GM18907 (cell line): ENCODE results near the gene C19orf25.

ENCODE experiments used
- ATAC-seq: cut with Tn5 transposase; IDR thresholded peaks from one replicate; pipeline ENCODE4 v1.9.1; 2021; ENCODE audit warnings: mild to moderate bottlenecking, moderate library complexity; ENCODE audit not compliant: unreplicated experiment

Gene C19orf25

DNA sequence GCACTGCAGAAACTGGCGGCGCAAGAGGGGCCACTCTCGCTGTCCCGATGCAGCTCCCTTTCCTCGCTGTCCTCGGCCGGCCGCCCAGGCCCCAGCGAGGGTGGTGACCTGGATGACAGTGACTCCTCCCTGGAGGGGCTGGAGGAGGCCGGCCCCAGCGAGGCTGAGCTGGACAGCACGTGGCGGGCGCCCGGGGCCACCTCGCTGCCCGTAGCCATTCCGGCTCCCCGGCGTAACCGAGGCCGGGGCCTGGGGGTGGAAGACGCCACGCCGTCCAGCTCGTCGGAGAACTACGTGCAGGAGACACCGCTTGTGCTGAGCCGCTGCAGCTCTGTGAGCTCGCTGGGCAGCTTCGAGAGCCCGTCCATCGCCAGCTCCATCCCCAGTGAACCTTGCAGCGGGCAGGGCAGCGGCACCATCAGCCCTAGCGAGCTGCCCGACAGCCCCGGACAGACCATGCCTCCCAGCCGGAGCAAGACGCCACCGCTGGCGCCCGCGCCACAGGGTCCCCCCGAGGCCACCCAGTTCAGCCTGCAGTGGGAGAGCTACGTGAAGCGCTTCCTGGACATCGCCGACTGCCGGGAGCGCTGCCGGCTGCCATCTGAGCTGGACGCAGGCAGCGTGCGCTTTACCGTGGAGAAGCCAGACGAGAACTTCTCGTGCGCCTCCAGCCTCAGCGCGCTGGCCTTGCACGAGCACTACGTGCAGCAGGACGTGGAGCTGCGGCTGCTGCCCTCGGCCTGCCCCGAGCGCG, 12.4 kb downstream of the C19orf25 start:
- no peak for ATAC-seq

DNA sequence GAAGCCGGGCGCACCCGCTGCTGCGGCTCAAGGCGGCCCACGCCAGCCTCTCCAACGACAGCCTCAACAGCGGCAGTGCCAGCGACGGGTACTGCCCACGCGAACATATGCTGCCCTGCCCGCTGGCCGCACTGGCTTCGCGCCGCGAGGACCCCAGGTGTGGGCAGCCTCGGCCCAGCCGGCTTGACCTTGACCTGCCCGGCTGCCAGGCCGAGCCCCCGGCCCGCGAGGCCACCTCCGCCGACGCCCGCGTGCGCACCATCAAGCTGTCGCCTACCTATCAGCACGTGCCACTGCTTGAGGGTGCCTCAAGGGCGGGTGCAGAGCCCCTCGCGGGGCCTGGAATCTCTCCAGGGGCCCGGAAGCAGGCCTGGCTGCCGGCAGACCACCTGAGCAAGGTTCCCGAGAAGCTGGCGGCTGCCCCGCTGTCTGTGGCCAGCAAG, 13.0 kb downstream of the C19orf25 start:
- ATAC-seq = no peak

DNA sequence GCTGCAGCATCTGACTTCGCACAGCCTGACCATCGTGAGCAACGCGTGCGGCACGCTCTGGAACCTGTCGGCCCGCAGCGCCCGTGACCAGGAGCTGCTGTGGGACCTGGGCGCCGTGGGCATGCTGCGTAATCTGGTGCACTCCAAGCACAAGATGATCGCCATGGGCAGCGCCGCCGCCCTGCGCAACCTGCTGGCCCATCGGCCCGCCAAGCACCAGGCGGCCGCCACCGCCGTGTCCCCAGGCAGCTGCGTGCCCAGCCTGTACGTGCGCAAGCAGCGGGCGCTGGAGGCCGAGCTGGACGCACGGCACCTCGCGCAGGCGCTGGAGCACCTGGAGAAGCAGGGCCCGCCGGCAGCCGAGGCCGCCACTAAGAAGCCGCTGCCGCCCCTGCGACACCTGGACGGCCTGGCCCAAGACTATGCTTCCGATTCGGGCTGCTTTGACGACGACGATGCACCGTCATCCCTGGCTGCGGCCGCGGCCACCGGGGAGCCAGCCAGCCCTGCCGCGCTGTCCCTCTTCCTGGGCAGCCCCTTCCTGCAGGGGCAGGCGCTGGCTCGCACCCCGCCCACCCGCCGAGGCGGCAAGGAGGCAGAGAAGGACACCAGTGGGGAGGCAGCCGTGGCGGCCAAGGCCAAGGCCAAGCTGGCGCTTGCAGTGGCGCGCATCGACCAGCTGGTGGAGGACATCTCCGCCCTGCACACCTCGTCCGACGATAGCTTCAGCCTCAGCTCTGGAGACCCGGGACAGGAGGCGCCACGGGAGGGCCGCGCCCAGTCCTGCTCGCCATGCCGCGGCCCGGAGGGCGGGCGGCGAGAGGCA, 13.6 kb downstream of the C19orf25 start:
- ATAC-seq = no peak

DNA sequence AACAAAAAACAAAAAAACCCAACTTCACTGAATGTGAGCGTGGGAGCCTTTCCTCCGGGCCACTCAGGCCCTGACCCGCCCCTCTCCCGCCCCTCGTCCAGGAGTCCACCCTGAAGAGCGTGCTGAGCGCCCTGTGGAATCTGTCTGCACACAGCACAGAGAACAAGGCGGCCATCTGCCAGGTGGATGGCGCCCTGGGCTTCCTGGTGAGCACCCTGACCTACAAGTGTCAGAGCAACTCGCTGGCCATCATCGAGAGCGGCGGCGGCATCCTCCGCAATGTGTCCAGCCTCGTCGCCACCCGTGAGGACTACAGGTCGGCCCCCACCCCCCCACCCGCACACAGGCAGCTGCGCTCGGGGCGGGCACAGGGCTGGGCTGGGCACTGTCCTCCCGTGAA, 17.2 kb downstream of the C19orf25 start:
- no peak for ATAC-seq

DNA sequence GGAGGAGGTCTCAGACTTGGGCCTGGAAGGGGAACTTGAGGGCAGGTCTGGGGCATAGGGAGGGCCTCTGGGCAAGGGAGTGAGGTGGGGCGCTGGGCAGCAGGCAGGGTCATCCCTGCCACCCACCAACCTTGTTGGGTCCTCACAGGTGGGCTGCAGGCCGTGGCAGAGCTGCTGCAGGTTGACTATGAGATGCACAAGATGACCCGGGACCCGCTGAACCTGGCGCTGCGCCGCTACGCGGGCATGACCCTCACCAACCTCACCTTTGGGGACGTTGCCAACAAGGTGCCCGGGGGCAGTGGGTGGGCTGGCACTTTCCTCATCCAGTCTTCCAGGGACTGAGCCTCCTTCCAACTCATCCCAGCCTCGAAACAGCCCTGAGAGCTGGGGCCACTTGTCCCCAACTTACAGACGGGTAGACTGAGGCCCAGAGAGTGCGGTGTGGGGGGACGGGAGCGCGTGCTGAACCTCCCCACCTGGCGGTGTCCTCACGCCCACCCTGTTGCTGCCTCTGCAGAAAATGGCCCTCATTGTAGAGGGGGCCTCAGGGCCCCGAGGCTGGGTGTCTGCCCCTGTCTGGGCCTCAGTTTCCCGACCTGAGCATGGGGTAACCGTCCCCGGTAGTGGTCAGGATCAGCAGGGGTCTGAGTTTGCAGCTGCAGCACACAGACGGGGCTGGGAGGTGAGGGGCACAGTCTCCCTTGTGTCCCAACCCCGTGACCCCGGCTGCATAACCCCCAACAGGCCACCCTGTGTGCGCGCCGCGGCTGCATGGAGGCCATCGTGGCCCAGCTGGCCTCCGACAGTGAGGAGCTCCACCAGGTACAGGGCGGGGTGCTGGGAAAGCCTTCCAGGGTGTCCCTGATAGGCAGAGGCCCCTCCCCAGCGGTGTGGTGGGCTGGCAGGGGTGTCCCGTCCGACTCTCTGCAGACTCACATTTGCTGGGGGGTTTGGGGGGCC, 18.7 kb downstream of the C19orf25 start:
- ATAC-seq = no peak

DNA sequence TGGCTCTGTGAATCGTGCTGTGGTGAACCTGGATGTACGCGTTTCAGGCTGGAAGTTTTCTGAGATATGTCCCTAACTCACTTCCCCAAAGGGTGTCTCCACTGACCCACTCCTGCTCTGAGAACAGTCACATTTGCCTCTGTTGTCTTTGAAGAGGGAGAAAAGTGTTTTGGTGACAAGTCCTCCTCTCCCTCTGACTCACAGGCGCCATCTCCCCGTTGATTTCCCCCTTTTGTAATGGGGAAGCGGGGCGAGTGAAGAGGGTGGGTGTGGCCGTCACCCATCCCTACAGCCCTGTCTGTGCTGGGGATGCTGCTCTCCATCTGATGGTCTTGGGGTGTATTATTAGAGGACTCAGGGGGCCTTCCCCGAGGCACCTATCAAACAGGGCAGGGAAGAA, 19.5 kb downstream of the C19orf25 start:
- ATAC-seq = no peak

DNA sequence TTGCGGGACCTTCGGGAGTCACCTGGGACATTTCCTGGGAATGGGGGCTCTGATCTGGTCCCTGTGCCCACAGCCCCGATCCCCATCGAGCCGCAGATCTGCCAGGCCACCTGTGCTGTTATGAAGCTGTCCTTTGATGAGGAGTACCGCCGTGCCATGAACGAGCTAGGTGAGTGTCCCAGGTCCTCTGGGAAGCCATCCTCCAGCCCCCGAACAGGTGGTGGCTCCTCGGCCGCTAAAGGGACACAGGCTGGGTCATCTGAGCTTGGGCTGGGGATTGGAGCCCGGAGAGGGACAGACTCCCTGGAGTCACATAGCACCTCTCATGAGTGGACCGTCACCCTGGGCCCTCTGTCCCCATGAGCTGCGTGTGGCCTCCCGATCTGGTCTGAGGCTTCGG, 21.1 kb downstream of the C19orf25 start:
- no peak for ATAC-seq

DNA sequence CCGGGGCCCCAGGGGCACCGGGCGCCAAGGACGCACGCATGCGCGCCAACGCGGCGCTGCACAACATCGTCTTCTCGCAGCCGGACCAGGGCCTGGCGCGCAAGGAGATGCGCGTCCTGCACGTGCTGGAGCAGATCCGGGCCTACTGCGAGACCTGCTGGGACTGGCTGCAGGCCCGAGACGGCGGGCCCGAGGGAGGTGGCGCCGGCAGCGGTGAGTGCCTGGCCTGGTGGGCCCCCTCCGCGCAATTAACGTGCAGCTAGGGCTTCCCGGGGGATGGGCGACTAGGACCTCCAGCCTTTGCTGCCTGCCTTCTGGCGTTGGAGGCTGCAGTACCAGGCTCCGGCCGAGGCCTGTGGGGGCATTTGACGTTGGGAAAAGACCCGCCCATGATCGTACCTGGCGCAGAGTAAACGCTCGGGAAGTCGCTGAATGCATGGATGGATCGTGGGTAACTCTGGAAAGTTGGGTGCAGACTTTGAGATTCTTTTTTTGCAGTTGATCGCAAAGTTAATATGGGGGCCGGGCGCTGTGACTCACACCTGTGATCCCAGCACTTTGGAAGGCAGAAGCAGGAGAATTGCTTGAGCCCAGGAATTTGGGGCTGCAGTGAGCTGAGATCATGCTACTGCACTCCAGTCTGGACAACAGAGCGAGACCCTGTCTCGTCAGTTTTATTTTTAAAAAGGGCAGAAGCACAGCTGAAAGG, 21.8 kb downstream of the C19orf25 start:
- no peak for ATAC-seq

DNA sequence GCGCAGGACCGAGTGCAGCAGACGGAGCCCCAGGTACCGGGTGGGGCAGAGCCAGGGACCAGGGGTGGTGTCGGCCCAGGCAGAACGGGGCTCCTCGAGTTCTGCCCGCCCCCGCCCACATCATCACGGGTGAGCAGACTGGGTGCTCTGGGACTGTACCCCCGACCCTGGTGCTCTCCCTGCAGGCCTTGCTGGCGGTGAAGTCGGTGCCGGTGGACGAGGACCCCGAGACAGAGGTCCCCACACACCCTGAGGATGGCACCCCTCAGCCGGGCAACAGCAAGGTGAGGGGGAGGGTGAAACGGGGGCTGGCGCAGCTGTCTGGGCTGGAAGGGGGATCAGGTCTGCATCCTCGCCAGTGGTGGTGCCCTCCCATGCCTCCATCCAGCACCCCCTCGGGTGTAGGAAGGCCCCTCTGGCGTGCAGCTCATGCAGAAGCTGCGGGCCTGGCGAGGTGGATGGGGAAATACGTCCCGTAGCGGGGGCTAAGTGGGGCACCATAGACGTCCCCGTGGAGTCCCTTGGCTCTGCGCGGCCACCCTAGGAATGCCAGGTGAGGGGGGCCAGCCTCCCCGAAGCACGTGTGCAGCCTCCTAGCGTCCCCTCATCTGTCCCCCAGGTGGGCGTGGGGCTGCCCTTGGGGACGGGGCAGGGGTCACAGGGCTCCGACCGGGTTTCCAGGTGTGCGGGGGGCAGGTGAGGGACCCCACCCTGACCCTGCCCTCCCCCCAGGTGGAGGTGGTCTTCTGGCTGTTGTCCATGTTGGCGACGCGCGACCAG, 22.7 kb downstream of the C19orf25 start:
- no peak for ATAC-seq

DNA sequence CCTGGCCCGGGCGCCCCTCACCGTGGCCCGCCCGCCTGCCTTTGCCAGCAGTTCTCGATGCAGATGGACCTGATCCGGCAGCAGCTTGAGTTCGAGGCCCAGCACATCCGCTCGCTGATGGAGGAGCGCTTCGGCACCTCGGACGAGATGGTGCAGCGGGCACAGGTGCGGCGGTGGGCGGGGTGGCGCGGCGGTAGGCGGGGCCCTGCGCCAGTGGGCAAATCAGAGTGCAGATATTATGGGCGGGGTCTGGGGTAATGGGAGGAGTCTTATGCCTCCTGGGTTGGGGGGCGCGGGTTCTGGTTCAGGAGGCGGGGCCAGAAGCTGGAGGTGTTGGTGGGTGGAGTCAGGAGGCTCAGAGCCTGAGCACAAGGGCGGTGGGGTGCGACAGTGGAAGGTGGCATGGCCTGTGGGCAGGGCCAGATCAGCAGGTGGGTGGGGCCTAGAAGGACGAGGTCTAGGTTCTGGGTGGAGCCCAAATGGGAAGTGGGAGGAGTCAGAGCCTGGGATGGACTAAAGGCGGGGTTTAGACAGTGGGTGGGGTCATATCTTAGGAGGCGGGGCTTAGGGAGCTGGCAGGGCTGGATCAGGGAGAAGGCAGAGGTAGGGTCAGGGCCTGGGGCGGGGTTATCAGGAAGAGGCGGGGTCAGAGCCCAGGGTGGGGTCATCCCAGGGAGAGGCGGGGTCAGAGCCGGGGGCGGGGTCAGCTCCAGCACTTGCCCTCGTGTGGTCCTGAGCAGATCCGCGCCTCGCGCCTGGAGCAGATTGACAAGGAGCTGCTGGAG, 23.5 kb downstream of the C19orf25 start:
- ATAC-seq = no peak

DNA sequence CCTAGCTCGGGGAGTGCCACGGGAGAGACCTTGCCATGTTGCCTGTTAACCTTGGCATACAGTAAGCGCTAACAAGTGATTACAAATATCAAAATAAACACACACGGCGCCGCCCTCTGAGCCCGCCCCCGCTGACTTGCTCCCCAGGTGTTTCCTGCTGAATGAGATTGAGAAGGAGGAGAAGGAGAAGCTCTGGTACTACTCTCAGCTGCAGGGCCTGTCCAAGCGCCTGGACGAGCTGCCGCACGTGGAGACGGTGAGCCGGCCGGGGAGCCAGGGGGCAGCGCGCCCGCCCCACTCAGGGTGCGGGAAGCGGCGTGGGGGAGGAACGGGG, 24.0 kb downstream of the C19orf25 start:
- ATAC-seq = no peak

DNA sequence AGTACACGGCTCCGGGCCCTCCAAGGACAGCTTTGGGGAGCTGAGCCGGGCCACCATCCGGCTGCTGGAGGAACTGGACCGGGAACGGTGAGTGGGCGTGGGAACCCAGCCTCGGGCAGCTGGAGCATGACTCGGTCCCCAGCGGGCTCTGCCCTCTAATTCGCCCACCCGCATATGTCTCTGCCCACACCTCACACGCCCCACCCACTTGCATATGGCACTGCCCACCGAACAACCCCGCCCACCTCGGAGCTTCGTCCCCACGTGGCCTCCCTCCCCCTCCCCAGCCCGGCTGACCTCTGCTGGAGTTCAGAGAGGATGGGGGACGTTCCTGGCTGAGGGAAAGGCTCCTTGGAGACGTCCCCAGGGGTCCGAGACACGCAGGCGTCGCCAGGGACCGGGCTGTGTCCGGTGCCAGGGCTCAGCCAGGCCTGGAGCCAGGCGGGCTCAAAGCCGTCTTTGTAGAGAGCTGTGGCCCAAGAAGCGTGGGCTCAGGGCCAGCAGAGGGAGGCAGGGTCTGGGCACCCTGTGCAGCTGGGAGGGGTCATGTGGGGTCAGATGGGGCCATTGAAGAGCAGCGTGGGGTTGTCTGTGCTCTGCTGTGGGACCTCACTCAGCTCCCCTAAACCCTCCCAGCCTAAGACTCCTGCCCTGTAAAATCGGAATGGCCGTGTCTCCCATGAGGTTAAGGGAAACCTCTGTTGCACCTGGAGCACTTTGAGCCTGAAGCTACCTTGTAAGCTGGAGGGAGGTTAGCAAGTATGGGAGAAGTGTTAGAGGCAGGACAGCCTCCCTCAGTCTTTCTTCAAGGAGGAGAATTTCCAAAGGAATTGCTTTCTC, 25.3 kb downstream of the C19orf25 start:
- no peak for ATAC-seq

DNA sequence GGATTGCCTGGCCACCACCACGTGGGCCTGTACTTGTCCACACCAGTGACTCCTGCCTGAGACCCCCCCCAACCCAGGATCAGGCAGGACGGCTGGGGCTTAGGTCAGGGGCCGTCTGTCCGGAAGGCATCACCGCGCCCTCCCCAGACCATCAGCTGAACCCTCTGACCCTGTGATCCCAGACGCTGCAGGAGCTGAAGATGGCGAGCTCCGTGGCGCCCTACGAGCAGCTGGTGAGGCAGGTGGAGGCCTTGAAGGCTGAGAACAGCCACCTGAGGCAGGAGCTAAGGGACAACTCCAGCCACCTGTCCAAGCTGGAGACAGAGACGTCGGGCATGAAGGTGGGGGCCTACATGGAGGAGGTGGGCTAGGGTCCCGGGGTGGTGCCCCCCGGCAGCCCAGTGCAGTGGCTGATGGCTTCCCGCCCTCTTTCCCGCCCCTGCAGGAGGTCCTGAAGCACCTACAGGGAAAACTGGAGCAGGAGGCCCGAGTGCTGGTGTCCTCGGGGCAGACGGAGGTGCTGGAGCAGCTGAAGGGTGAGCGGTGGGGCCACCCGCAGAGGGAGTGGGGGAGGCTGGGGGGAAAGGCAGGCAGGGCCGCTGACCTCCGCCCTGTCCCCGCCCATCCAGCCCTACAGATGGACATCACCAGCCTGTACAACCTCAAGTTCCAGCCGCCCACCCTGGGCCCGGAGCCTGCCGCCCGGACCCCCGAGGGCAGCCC, 26.1 kb downstream of the C19orf25 start:
- no peak for ATAC-seq

DNA sequence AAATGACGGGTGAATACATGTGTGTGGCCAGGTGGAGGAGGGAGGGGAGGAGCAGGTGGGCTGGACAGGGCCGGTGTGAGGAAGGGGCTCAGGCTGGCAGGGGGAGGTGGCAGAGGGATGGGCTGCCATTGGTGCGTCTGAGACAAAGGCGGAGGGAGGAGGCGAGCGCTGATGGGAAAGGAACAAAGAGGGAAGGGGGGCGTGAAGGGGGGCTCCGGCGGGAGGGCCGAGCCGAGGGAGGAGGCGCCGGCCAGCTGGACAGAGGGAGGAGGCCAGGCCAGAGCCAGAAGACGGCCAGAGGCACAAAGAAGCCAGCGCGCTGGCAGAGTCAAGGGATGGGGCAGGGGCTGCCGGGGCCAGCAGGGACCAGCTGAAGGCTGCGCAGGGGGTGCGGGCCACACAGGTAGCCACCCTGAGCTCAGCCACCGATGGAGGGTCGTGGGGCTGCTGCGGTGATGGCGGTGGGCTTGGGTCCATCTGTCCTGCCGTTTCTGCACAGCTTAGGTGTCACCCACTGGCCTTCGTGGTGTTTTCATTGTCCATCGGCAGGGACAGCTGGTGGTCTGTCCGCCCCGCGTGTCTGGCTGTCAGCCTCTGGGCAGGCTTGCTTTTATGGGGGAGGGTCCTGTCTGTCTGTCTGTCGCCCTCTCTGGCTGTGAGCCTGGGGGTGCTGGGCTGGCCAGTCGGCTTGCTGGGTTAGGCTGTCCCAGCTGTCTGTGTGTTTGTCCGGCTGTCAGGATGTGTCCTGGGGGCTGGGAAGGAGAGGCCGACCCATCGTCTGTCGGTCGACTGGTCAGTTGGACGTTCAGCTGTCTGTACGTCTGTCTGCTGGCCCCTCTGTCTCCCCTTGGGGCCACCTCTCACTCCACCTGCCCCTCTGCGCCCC, 26.9 kb downstream of the C19orf25 start:
- ATAC-seq = no peak

DNA sequence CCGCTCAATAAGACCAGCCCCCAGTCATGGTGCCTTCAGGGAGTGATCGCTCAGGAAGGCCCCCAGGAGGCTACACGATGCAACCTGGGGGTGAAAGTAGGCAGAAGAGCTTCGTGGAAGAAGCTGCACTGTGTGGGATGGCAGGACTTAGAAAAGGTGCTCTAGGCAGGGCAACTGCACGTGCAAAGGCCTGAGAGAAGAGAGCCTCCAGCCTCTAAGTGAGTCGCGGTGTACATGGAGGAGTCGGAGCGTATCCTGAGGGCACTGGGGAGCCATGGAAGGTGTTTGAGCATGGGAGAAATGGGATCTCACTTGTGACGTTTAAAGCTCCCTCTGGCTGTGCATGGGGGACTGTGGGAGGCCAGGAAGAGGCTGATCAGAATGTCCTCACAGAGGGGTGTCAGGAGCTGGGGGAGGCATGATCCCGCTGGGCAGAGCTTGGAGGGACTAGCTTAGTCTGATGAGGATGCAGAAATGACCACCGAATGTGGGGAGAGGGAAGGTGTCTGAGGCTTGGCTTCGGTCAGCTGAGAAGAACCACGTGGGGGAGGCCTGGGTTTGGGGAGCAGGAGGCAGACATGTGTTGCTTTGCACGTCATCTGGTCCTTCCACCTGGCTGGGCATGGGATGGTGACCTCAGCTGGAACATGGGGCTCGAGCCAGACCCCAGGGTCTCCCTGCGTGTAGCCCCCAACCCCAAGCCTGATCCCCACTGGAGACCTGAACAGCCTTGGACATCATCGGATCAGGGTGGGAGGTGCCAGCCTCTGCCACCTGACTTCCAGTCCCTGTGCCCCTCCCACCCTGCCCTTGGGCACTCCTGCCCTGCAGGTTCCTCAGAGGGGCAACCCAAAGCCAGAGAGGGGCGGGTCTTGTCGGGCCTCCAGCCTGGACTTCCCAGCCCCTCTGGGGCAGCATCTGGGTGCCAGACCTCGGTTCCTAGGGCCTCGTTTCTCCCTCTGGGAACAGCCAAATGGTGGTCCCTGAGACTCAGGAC, 28.0 kb downstream of the C19orf25 start:
- ATAC-seq = no peak
